SK-N-SH treated with all-trans-retinoic acid at 6 μM for 48 hours (cell line): ENCODE measurements around the gene CYBA.

Experiments used
- ATAC-seq: fragments of 200-7000 bp; cut with Tn5 transposase; 3 replicates; pipeline ENCODE4 v1.9.1; 2020; ENCODE audit warnings: mild to moderate bottlenecking, moderate library complexity
- ARNTL ChIP-seq: fragments of 450-650 bp; formaldehyde crosslinking; IDR thresholded peaks from 2 replicates; pipeline ENCODE4 v1.5.0; 2020; ENCODE audit warnings: low read depth, mild to moderate bottlenecking, moderate library complexity, borderline replicate concordance
- BACH2 ChIP-seq: fragments of 250-450 bp; sonication (Bioruptor Pico); IDR thresholded peaks from 2 replicates; pipeline ENCODE4 v1.9.0; 2021; ENCODE audit warnings: mild to moderate bottlenecking, borderline replicate concordance
- CSDC2 ChIP-seq: fragments of 250-450 bp; sonication (Bioruptor Pico); IDR thresholded peaks from 2 replicates; pipeline ENCODE4 v1.5.0; 2020; ENCODE audit warnings: mild to moderate bottlenecking, moderate library complexity
- ESRRG ChIP-seq: fragments of 250-450 bp; sonication (Bioruptor Pico); IDR thresholded peaks from 2 replicates; pipeline ENCODE4 v1.6.1; 2021; ENCODE audit warnings: mild to moderate bottlenecking
- GLIS3 ChIP-seq: fragments of 250-450 bp; sonication (Bioruptor Pico); IDR thresholded peaks from 2 replicates; pipeline ENCODE4 v1.5.0; 2020; ENCODE audit warnings: mild to moderate bottlenecking, moderate library complexity
- OSR1 ChIP-seq: fragments of 250-450 bp; sonication (Bioruptor Pico); IDR thresholded peaks from 2 replicates; pipeline ENCODE4 v1.8.0; 2022; ENCODE audit warnings: moderate library complexity, mild to moderate bottlenecking, inconsistent platforms
- PPARA ChIP-seq: fragments of 250-450 bp; sonication (Bioruptor Pico); IDR thresholded peaks from 2 replicates; pipeline ENCODE4 v1.5.0; 2020; ENCODE audit warnings: mild to moderate bottlenecking, borderline replicate concordance
- RARB ChIP-seq: fragments of 250-450 bp; sonication (Bioruptor Pico); IDR thresholded peaks from 2 replicates; pipeline ENCODE4 v1.8.0; 2021; ENCODE audit warnings: mild to moderate bottlenecking, moderate library complexity
- SNAI2 ChIP-seq: fragments of 250-450 bp; sonication (Bioruptor Pico); IDR thresholded peaks from 2 replicates; pipeline ENCODE4 v1.5.0; 2020; ENCODE audit warnings: mild to moderate bottlenecking, moderate library complexity
- TCF4 ChIP-seq: fragments of 250-450 bp; sonication (Bioruptor Pico); IDR thresholded peaks from 2 replicates; pipeline ENCODE4 v1.8.0; 2021; ENCODE audit warnings: mild to moderate bottlenecking, moderate library complexity, borderline replicate concordance
- TOX ChIP-seq: fragments of 250-450 bp; sonication (Bioruptor Pico); IDR thresholded peaks from 2 replicates; pipeline ENCODE4 v1.8.0; 2021; ENCODE audit warnings: mild to moderate bottlenecking, moderate library complexity, borderline replicate concordance
- ZC3H10 ChIP-seq: fragments of 250-450 bp; sonication (Bioruptor Pico); IDR thresholded peaks from 2 replicates; pipeline ENCODE4 v1.5.1; 2021; ENCODE audit warnings: mild to moderate bottlenecking, moderate library complexity
- ZFP3 ChIP-seq: fragments of 250-450 bp; sonication (Bioruptor Pico); IDR thresholded peaks from 2 replicates; pipeline ENCODE4 v1.5.0; 2020; ENCODE audit warnings: mild to moderate bottlenecking, moderate library complexity
- ZFP30 ChIP-seq: fragments of 450-650 bp; formaldehyde crosslinking; IDR thresholded peaks from 2 replicates; pipeline ENCODE4 v1.5.0; 2022; ENCODE audit warnings: mild to moderate bottlenecking, moderate library complexity
- ZNF565 ChIP-seq: fragments of 450-650 bp; formaldehyde crosslinking; conservative IDR thresholded peaks from 2 replicates; pipeline ENCODE4 v1.5.0; 2020; ENCODE audit warnings: low read depth, mild to moderate bottlenecking, moderate library complexity
- ZNF70 ChIP-seq: fragments of 450-650 bp; formaldehyde crosslinking; IDR thresholded peaks from 2 replicates; pipeline ENCODE4 v1.5.0; 2020; ENCODE audit warnings: mild to moderate bottlenecking, moderate library complexity
- TF ChIP-seq, protein P1 (sequence below): fragments of 250-450 bp; sonication (Bioruptor Pico); IDR thresholded peaks from 2 replicates; pipeline ENCODE4 v1.8.0; 2020; ENCODE audit warnings: mild to moderate bottlenecking, moderate library complexity, borderline replicate concordance
- TF ChIP-seq, protein P2 (sequence below): fragments of 250-450 bp; sonication (Bioruptor Pico); IDR thresholded peaks from 2 replicates; pipeline ENCODE4 v1.5.1; 2021; ENCODE audit warnings: mild to moderate bottlenecking, moderate library complexity
- TF ChIP-seq, protein P3 (sequence below): fragments of 250-450 bp; sonication (Bioruptor Pico); IDR thresholded peaks from 2 replicates; pipeline ENCODE4 v1.8.0; 2021; ENCODE audit warnings: low read depth, mild to moderate bottlenecking, moderate library complexity, borderline replicate concordance
- TF ChIP-seq, protein P4 (sequence below): fragments of 250-450 bp; sonication (Bioruptor Pico); IDR thresholded peaks from 2 replicates; pipeline ENCODE4 v1.5.0; 2020; ENCODE audit warnings: mild to moderate bottlenecking, moderate library complexity
- TF ChIP-seq, protein P5 (sequence below): fragments of 250-450 bp; sonication (Bioruptor Pico); IDR thresholded peaks from 2 replicates; pipeline ENCODE4 v1.5.1; 2020; ENCODE audit warnings: low read depth, mild to moderate bottlenecking, moderate library complexity

The CYBA gene

DNA sequence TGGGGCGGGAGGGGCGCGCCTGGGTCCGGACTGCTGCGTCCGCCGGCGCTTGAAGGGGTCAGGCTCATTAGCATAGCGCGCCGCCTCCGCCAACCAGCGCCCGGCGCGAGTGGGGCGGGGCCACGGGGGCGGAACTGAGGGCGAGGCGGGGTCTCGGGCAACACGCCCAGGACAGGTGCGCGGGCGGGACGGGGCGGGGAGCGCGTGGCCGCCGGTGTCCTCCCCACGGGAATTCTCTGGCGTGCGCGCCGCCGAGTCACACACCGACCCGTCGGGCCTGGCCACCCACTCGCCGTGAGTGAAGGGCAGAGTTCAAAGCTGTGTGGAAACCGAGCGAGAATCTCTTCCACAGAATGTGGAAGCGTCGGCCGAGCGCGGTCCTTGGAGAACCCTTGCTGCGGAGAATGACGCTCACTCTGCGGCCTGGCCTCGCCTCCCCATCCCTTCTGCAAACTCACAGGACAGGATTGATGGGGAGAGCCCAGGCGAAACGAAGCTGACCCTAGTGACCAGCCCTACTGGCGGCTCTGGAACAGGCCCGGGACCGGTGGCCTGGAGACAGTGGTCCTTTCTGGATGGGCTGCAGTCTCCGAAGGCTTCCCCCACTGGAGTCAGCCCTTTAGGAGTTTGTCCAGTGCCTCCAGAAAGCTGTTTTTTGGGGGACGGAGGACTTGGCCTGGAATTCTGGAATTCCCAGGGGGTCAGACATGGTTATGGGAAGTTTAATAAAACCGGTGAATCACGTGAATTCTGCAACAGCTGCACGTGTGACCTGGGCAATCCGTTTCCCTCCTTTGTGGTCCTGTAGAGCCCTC is 35.8 kb upstream of the CYBA start, which contains the start of gene SNAI3:
TSS of gene SNAI3 (minus strand) at position 69 of the 815 bp plus-strand sequence. CDS start 101 bp downstream, outside the sequence.
- peak; percentile 92 for ATAC-seq
- TF ChIP-seq GLIS3 (CRISPR knock-in tag), result no peak
- no peak for TF ChIP-seq TCF4 (CRISPR knock-in tag)
- TF ChIP-seq OSR1 (CRISPR knock-in tag), result no peak
- no peak for TF ChIP-seq RARB
- no peak for TF ChIP-seq ZFP30 (CRISPR knock-in tag)
- TF ChIP-seq ESRRG (CRISPR knock-in tag), result no peak
- no peak for TF ChIP-seq BACH2 (CRISPR knock-in tag)
- no peak for TF ChIP-seq SNAI2 (CRISPR knock-in tag)
- TF ChIP-seq ZFP3 (CRISPR knock-in tag), result no peak
- TF ChIP-seq, protein P1, sequence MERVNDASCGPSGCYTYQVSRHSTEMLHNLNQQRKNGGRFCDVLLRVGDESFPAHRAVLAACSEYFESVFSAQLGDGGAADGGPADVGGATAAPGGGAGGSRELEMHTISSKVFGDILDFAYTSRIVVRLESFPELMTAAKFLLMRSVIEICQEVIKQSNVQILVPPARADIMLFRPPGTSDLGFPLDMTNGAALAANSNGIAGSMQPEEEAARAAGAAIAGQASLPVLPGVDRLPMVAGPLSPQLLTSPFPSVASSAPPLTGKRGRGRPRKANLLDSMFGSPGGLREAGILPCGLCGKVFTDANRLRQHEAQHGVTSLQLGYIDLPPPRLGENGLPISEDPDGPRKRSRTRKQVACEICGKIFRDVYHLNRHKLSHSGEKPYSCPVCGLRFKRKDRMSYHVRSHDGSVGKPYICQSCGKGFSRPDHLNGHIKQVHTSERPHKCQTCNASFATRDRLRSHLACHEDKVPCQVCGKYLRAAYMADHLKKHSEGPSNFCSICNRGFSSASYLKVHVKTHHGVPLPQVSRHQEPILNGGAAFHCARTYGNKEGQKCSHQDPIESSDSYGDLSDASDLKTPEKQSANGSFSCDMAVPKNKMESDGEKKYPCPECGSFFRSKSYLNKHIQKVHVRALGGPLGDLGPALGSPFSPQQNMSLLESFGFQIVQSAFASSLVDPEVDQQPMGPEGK (CRISPR knock-in tag), result no peak
- no peak for TF ChIP-seq ZC3H10 (CRISPR knock-in tag)
- TF ChIP-seq, protein P2, sequence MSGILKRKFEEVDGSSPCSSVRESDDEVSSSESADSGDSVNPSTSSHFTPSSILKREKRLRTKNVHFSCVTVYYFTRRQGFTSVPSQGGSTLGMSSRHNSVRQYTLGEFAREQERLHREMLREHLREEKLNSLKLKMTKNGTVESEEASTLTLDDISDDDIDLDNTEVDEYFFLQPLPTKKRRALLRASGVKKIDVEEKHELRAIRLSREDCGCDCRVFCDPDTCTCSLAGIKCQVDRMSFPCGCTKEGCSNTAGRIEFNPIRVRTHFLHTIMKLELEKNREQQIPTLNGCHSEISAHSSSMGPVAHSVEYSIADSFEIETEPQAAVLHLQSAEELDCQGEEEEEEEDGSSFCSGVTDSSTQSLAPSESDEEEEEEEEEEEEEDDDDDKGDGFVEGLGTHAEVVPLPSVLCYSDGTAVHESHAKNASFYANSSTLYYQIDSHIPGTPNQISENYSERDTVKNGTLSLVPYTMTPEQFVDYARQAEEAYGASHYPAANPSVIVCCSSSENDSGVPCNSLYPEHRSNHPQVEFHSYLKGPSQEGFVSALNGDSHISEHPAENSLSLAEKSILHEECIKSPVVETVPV (CRISPR knock-in tag), result no peak
- TF ChIP-seq ZNF565 (CRISPR knock-in tag), result no peak
- no peak for TF ChIP-seq PPARA (CRISPR knock-in tag)

DNA sequence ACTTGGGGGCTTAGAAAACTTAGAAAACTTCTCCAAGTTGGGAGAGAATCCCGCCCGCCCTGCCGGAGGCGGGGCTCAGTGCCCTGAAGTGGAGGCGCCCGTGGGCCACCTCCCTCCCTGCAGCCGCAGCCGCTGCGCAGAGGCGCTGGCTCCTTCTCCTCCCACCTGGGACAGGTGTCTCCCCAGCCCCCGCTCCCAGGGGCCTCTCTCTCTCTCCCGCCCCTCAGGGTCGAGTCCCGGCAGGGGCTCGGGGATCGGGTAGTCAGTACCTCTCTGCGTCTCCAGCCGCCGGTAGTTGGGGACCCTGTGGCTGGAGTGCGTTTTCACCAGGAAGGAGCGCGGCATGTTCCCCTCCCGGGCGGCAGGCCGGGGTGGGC is 35.2 kb upstream of the CYBA start:
- ATAC-seq, result peak; percentile 45
- no peak for TF ChIP-seq ZFP30 (CRISPR knock-in tag)
- TF ChIP-seq RARB, result no peak
- TF ChIP-seq, protein P1 (CRISPR knock-in tag), result no peak
- no peak for TF ChIP-seq GLIS3 (CRISPR knock-in tag)
- TF ChIP-seq, protein P2 (CRISPR knock-in tag), result no peak
- TF ChIP-seq CSDC2 (CRISPR knock-in tag), result no peak
- TF ChIP-seq, protein P3, sequence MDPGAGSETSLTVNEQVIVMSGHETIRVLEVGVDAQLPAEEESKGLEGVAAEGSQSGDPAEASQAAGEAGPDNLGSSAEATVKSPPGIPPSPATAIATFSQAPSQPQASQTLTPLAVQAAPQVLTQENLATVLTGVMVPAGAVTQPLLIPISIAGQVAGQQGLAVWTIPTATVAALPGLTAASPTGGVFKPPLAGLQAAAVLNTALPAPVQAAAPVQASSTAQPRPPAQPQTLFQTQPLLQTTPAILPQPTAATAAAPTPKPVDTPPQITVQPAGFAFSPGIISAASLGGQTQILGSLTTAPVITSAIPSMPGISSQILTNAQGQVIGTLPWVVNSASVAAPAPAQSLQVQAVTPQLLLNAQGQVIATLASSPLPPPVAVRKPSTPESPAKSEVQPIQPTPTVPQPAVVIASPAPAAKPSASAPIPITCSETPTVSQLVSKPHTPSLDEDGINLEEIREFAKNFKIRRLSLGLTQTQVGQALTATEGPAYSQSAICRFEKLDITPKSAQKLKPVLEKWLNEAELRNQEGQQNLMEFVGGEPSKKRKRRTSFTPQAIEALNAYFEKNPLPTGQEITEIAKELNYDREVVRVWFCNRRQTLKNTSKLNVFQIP (CRISPR knock-in tag), result no peak
- no peak for TF ChIP-seq OSR1 (CRISPR knock-in tag)
- TF ChIP-seq PPARA (CRISPR knock-in tag), result no peak
- no peak for TF ChIP-seq ZC3H10 (CRISPR knock-in tag)
- no peak for TF ChIP-seq ZFP3 (CRISPR knock-in tag)
- no peak for TF ChIP-seq ZNF70 (CRISPR knock-in tag)
- TF ChIP-seq, protein P4, sequence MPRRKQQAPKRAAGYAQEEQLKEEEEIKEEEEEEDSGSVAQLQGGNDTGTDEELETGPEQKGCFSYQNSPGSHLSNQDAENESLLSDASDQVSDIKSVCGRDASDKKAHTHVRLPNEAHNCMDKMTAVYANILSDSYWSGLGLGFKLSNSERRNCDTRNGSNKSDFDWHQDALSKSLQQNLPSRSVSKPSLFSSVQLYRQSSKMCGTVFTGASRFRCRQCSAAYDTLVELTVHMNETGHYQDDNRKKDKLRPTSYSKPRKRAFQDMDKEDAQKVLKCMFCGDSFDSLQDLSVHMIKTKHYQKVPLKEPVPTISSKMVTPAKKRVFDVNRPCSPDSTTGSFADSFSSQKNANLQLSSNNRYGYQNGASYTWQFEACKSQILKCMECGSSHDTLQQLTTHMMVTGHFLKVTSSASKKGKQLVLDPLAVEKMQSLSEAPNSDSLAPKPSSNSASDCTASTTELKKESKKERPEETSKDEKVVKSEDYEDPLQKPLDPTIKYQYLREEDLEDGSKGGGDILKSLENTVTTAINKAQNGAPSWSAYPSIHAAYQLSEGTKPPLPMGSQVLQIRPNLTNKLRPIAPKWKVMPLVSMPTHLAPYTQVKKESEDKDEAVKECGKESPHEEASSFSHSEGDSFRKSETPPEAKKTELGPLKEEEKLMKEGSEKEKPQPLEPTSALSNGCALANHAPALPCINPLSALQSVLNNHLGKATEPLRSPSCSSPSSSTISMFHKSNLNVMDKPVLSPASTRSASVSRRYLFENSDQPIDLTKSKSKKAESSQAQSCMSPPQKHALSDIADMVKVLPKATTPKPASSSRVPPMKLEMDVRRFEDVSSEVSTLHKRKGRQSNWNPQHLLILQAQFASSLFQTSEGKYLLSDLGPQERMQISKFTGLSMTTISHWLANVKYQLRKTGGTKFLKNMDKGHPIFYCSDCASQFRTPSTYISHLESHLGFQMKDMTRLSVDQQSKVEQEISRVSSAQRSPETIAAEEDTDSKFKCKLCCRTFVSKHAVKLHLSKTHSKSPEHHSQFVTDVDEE (CRISPR knock-in tag), result no peak
- TF ChIP-seq ARNTL (CRISPR knock-in tag), result no peak
- TF ChIP-seq, protein P5, sequence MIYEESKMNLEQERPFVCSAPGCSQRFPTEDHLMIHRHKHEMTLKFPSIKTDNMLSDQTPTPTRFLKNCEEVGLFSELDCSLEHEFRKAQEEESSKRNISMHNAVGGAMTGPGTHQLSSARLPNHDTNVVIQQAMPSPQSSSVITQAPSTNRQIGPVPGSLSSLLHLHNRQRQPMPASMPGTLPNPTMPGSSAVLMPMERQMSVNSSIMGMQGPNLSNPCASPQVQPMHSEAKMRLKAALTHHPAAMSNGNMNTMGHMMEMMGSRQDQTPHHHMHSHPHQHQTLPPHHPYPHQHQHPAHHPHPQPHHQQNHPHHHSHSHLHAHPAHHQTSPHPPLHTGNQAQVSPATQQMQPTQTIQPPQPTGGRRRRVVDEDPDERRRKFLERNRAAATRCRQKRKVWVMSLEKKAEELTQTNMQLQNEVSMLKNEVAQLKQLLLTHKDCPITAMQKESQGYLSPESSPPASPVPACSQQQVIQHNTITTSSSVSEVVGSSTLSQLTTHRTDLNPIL (CRISPR knock-in tag), result no peak
- TF ChIP-seq TOX (CRISPR knock-in tag), result no peak
